WTC11 (cell line): ENCODE data around the gene PAFAH1B2. TPM values are rescaled to one million over a fixed set of nuclear protein-coding genes. Genes with fewer than 3 reads are reported as not detected.
A peak's percentile ranks its signal among the peaks of the same experiment; 100 is the strongest.

Experiments used
- ATAC-seq: fragments of 200-7000 bp; cut with Tn5 transposase; 2 replicates; pipeline ENCODE4 v1.10.0; 2021; ENCODE audit warnings: mild to moderate bottlenecking, moderate library complexity
- CTCF ChIA-PET: fragments of 300-600 bp; sonication (Branson Sonifier 250); formaldehyde crosslinking; loops from one replicate; lab custom pipeline; 2021; ENCODE audit warnings: antibody characterized with exemption; lab: Charles Lee
- POLR2A ChIA-PET: fragments of 350-600 bp; sonication (Branson Sonifier 250); formaldehyde crosslinking; loops from one replicate; lab custom pipeline; 2021; ENCODE audit warnings: antibody characterized with exemption; lab: Charles Lee
- DNase-seq: peaks from one replicate; pipeline ENCODE4 v3.0.0; 2021; ENCODE audit warnings: low spot score
- H3K27ac Mint-ChIP-seq: 2 replicates; pipeline ENCODE4 v1.8.0; 2021; ENCODE audit warnings: mixed read lengths
- H3K27me3 Mint-ChIP-seq: 2 replicates; pipeline ENCODE4 v1.8.0; 2021; ENCODE audit warnings: low read depth, mild to moderate bottlenecking, moderate library complexity, mixed read lengths
- H3K36me3 Mint-ChIP-seq: 2 replicates; pipeline ENCODE4 v1.8.0; 2021; ENCODE audit warnings: mixed read lengths
- H3K4me1 Mint-ChIP-seq: 2 replicates; pipeline ENCODE4 v1.8.0; 2022; ENCODE audit warnings: mixed read lengths
- H3K4me3 Mint-ChIP-seq: 2 replicates; pipeline ENCODE4 v1.8.0; 2021; ENCODE audit warnings: mild to moderate bottlenecking, moderate library complexity, mixed read lengths
- H3K9me3 Mint-ChIP-seq: 2 replicates; pipeline ENCODE4 v1.8.0; 2021; ENCODE audit warnings: mixed read lengths
- ARID4B ChIP-seq: sonication (generic); formaldehyde crosslinking; IDR thresholded peaks from 2 replicates; pipeline ENCODE4 v1.8.0; 2023; ENCODE audit warnings: missing genetic modification reagents, mild to moderate bottlenecking, borderline replicate concordance
- CTCF ChIP-seq: fragments of 200-600 bp; IDR thresholded peaks from 2 replicates; pipeline ENCODE4 v1.8.0; 2022; ENCODE audit warnings: antibody characterized with exemption
- E2F5 ChIP-seq: sonication (generic); formaldehyde crosslinking; IDR thresholded peaks from 2 replicates; pipeline ENCODE4 v1.8.1; 2022; ENCODE audit warnings: mild to moderate bottlenecking, moderate library complexity, missing genetic modification reagents
- FOXK1 ChIP-seq: sonication (generic); formaldehyde crosslinking; IDR thresholded peaks from 2 replicates; pipeline ENCODE4 v1.8.0; 2022; ENCODE audit warnings: mild to moderate bottlenecking, moderate library complexity, missing genetic modification reagents
- FOXP1 ChIP-seq: sonication (generic); formaldehyde crosslinking; IDR thresholded peaks from 2 replicates; pipeline ENCODE4 v1.8.0; 2022; ENCODE audit warnings: missing genetic modification reagents, mild to moderate bottlenecking, moderate library complexity, borderline replicate concordance
- GABPB1 ChIP-seq: sonication (generic); formaldehyde crosslinking; IDR thresholded peaks from 2 replicates; pipeline ENCODE4 v1.8.1; 2023; ENCODE audit warnings: mild to moderate bottlenecking, missing genetic modification reagents
- GTF2I ChIP-seq: fragments of 250-450 bp; sonication (Bioruptor Pico); conservative IDR thresholded peaks from 2 replicates; pipeline ENCODE4 v1.4.0; 2021; ENCODE audit warnings: mild to moderate bottlenecking
- HMGXB4 ChIP-seq: sonication (generic); formaldehyde crosslinking; IDR thresholded peaks from 2 replicates; pipeline ENCODE4 v1.8.1; 2023; ENCODE audit warnings: mild to moderate bottlenecking, moderate library complexity, missing genetic modification reagents
- MAX ChIP-seq: sonication (generic); formaldehyde crosslinking; IDR thresholded peaks from 2 replicates; pipeline ENCODE4 v1.8.0; 2022; ENCODE audit warnings: mild to moderate bottlenecking, missing genetic modification reagents
- NFE2L1 ChIP-seq: sonication (generic); formaldehyde crosslinking; IDR thresholded peaks from 2 replicates; pipeline ENCODE4 v1.8.1; 2023; ENCODE audit warnings: missing genetic modification reagents
- PREB ChIP-seq: sonication (generic); formaldehyde crosslinking; IDR thresholded peaks from 2 replicates; pipeline ENCODE4 v1.8.1; 2022; ENCODE audit warnings: mild to moderate bottlenecking, missing genetic modification reagents, moderate library complexity, borderline replicate concordance
- PRRX2 ChIP-seq: fragments of 250-450 bp; sonication (Bioruptor Pico); IDR thresholded peaks from 2 replicates; pipeline ENCODE4 v1.8.0; 2021; ENCODE audit warnings: mild to moderate bottlenecking
- RELA ChIP-seq: sonication (generic); formaldehyde crosslinking; IDR thresholded peaks from 2 replicates; pipeline ENCODE4 v1.8.1; 2022; ENCODE audit warnings: missing genetic modification reagents, mild to moderate bottlenecking, borderline replicate concordance
- RORB ChIP-seq: fragments of 250-450 bp; sonication (Bioruptor Pico); IDR thresholded peaks from 2 replicates; pipeline ENCODE4 v1.9.0; 2021; ENCODE audit warnings: mild to moderate bottlenecking
- SP1 ChIP-seq: sonication (generic); formaldehyde crosslinking; conservative IDR thresholded peaks from 2 replicates; pipeline ENCODE4 v1.8.1; 2022; ENCODE audit warnings: missing genetic modification reagents
- USF1 ChIP-seq: sonication (generic); formaldehyde crosslinking; IDR thresholded peaks from 2 replicates; pipeline ENCODE4 v1.8.0; 2022; ENCODE audit warnings: mild to moderate bottlenecking, missing genetic modification reagents
- ZNF121 ChIP-seq: sonication (generic); formaldehyde crosslinking; IDR thresholded peaks from 2 replicates; pipeline ENCODE4 v1.8.0; 2023; ENCODE audit warnings: missing genetic modification reagents
- ZNF219 ChIP-seq: sonication (generic); formaldehyde crosslinking; IDR thresholded peaks from 2 replicates; pipeline ENCODE4 v1.8.0; 2023; ENCODE audit warnings: missing genetic modification reagents, mild to moderate bottlenecking, borderline replicate concordance
- ZNF232 ChIP-seq: sonication (generic); formaldehyde crosslinking; IDR thresholded peaks from 2 replicates; pipeline ENCODE4 v1.8.0; 2022; ENCODE audit warnings: mild to moderate bottlenecking, missing genetic modification reagents
- ZNF317 ChIP-seq: sonication (generic); formaldehyde crosslinking; IDR thresholded peaks from 2 replicates; pipeline ENCODE4 v1.8.1; 2023; ENCODE audit warnings: low read depth, mild to moderate bottlenecking, moderate library complexity, missing genetic modification reagents, borderline replicate concordance
- ZNF416 ChIP-seq: fragments of 250-450 bp; sonication (Bioruptor Pico); IDR thresholded peaks from 2 replicates; pipeline ENCODE4 v1.9.0; 2021; ENCODE audit warnings: mild to moderate bottlenecking, inconsistent platforms
- total RNA-seq: library from RNA; stranded (reverse); gene quantifications from 3 replicates; pipeline ENCODE4 v1.2.3, GENCODE V29; 2021

Gene PAFAH1B2
- total RNA-seq, 1 experiment from 2014 or later = 138 TPM

- no peak for DNase-seq
- Mint-ChIP-seq H3K9me3 (no peaks in the 10 kb centered on the region), H3K27me3 (peaks cover 6% of the 10 kb centered on the region), H3K36me3 (peaks cover 7% of the 10 kb centered on the region; the same call in 1 of the 2 replicates), H3K27ac (0 out of 2 replicates have a peak overlapping the region, but pooled peaks have one; percentile 47), H3K4me1 (peaks cover 26% of the 10 kb centered on the region), H3K4me3 (peak overlapping the region; percentile 92)
- ATAC-seq = no peak
- ChIA-PET CTCF (interaction anchor here (0.6 to 5.6 kb wide), 25 partner anchors 8 to 437 kb away, joined by 3 to 68 read pairs (median 6); partner anchors contain the start of genes APOA5, BACE1, BUD13 and PAFAH1B2), POLR2A (interaction anchor here (0.9 to 2.3 kb wide), 4 partner anchors 20 to 36 kb away, joined by 3 to 17 read pairs (median 8); partner anchors contain the start of genes PAFAH1B2 and TAGLN)
- TF ChIP-seq ARID4B (CRISPR knock-in tag) (no peak), ZNF416 (CRISPR knock-in tag) (no peak), ZNF232 (CRISPR knock-in tag) (no peak), HMGXB4 (no peak), GTF2I (CRISPR knock-in tag) (no peak), RORB (no peak), NFE2L1 (CRISPR knock-in tag) (no peak), ZNF121 (no peak), ZNF317 (CRISPR knock-in tag) (no peak), GABPB1 (no peak), ZNF219 (CRISPR knock-in tag) (no peak)
Measured at GRCh38 chr11:117180020-117180419, 35.9 kb downstream of the PAFAH1B2 start.

GRCh38 chr11:117180661-117181585 lies 36.8 kb downstream of the PAFAH1B2 start:
- ChIA-PET CTCF (interaction anchor here (0.5 to 5.6 kb wide), 24 partner anchors 8 to 659 kb away, joined by 3 to 68 read pairs (median 6); partner anchors contain the start of genes APOA5, BACE1, CEP164 and PAFAH1B2), POLR2A (no interaction called here)
- Mint-ChIP-seq H3K9me3 (no peaks in the 10 kb centered on the region), H3K27me3 (peaks cover 6% of the 10 kb centered on the region), H3K36me3 (peaks cover 7% of the 10 kb centered on the region; the same call in 1 of the 2 replicates), H3K4me3 (peak overlapping the region; percentile 57), H3K4me1 (peaks cover 26% of the 10 kb centered on the region), H3K27ac (peak overlapping the region; percentile 70; the same call in 1 of the 2 replicates)
- DNase-seq (peak; percentile 91), ATAC-seq (peak; percentile 62)
- TF ChIP-seq SP1 (CRISPR knock-in tag) = 0 out of 2 replicates have a peak, but pooled peaks have one; percentile 43
- no peak for TF ChIP-seq PREB
- peak; percentile 64; the same call in 1 of the 2 replicates for TF ChIP-seq ZNF121
- peak; percentile 91 for TF ChIP-seq MAX (CRISPR knock-in tag)
- 0 out of 2 replicates have a peak, but pooled peaks have one; percentile 22 for TF ChIP-seq FOXK1
- TF ChIP-seq PRRX2 = no peak
- peak; percentile 77 for TF ChIP-seq CTCF
- TF ChIP-seq ZNF317 (CRISPR knock-in tag) = no peak
- TF ChIP-seq USF1 = peak; percentile 83
- no peak for TF ChIP-seq RELA (CRISPR knock-in tag)
- no peak for TF ChIP-seq FOXP1 (CRISPR knock-in tag)
- TF ChIP-seq E2F5 (CRISPR knock-in tag) = no peak
- no peak for TF ChIP-seq ZNF232 (CRISPR knock-in tag)
- TF ChIP-seq GABPB1 = no peak
